Fibroblast of peridontal ligament (primary cell): ENCODE data around the gene NCOR1.

Source experiments
- DNase-seq: peaks from one replicate; pipeline ENCODE4 v3.0.0-alpha.2; 2010; ENCODE audit errors: extremely low read depth

The NCOR1 gene

DNA sequence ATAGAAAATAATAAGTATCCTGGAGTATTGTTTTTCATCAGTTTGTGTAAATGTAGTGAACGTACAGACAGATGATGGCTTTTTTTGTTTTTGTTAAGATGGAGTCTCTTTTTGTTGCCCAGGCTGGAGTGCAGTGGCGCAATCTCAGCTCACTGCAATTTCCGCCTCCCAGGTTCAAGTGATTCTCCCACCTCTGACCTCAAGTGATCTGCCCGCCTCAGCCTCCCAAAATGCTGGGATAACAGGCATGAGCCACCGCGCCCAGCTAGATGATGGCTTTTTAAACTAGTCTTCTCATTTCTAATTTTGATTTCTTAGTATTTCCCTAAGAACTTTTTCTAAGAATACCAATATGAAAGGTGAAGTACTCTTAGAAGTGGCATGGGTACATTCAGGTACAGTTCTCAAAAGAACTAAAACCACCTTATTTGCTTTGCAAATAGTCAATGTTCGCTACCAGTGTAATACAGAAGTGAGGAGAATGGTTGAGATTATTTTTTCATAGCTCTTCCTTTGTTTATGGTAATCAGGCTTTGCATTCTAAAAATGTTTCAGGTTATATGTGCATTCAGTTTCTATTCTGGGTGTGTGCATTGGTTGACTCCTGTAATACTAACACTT, 181.5 kb downstream of the NCOR1 start:
- no peak for DNase-seq

DNA sequence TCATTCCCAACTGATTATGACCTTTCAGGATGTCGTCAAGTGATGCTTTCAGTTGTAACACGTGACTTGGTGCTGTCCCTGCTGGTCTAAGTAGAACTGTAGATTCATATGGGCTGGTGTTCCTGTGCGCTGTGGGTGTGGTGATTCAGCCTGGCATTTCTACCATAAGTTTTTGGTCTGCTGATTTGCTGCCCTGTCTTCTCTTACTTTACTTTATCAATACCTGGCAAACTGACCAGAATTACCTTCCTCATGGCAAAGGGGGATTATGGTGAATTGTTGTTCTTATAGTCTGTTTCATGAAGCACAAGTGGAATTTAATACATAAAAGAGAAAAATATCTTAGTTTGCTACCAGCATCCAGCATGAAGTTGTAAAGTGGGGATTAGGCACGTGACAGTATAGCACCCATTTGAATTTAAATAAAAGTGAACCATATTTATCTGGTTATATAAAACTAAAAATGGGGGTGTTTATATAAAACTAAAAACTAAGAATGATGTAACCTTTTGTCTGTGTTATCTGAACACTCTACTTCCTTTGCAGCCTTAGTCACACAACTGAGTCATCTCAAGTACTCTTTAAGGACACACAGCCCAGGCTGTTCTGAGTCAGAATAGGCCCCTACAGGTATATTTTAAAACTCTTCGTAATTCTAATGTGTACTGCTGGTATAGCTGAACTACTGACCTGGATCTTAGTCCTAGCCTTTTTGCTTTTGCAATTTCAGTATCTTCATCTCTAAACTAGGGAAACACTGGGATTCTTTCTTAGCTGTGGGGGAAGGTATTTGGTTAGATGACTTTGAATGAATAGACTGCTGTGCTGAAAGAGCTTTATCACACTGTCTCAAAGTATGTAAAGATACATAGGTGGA, 187.4 kb downstream of the NCOR1 start:
- peak; percentile 87 for DNase-seq

DNA sequence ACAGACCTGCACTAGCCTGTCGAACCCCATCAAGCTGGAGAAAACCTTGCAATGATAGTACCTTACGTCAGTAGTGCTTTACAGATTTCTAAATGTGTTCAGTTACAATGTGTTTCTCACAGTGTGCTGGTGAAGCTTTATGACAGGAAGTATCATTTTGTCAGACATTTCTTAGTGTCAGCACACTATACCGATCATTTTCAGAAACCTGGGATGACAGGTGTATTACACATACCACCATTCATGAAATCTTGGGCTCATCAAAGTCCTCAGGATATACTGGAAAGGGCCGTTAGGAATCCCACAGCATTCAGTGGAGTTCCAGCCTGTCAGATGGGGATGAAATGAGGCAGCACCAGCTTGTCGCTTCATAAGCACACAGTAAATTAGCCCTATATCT, 188.4 kb downstream of the NCOR1 start:
- DNase-seq = no peak

DNA sequence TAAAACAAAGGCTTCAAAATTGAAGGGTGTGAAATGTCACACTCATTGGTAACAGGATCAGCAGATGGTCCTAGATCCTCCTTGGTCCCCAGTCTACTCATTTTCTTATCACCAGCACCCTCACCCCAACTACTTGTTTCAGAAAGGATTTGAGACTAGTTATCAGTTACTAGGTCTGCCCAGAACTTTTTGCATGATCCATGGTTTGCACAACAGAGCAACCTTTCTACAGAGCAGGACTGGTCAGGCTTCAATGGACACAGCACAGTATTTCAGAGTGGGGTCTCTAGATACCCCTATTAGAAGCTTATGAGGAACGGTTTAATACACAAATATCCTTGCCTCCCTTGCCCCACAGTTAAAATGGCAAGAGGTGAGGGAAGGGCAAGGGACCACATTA, 190.1 kb downstream of the NCOR1 start:
- DNase-seq = no peak

DNA sequence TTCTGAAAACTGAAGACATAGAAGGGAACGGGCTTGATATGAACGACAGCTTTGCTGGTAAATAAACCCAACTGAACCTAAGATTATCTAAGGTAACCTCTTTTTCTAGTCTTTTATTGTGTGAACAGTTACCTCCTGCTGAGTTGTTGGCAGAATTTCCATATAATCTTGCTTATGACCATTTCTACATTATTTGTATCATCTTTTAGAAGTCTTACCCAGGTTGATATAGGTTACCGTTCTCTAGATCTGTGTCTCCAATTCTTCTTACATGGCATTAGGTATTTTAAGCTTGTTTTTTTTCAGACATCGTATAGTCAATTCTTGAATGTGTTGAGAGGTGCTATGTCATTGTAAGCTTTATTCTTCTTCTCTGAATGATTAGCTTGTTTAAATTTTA, 191.5 kb downstream of the NCOR1 start:
- no peak for DNase-seq

DNA sequence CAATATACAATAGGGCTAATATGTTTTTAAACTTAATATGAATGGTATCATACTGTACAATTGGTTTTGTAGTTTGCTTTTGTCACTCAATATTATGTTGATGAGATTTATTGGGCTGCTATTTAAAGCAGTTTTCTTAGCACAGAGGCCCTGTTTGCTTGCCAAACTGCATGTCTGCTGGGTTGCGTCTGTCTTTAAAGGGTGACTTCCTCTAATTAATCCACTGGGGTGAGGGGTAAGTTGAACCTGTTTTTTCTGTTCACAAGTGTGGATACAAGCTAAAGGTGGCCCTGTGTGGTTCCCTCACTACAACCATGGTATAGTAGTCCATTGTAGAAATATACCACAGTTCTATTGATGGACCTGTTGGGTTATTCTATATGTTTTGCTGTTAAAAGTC, 196.0 kb downstream of the NCOR1 start:
- no peak for DNase-seq

DNA sequence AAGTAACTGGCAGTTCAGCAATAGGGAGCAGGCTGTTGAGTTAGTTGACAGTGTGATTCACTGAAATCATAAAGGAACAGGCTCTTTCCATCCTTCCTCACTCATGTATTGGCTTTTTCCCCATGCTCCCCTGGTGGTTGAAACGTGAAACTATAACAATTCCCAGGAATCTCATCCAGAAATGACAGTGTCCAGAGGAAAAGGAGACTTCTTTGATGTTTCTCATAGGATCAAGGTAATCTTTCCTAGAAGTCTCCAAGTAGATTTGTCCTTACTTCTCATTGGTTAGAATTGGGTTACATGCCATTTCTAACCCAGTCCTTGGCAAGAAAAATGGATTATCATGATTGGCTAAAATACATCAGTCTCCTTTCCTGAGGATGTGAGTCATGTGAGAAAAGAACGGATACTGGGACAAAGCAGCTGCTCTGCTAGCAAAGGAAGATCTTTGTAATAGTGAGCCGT, 201.4 kb downstream of the NCOR1 start:
- peak; percentile 77 for DNase-seq

DNA sequence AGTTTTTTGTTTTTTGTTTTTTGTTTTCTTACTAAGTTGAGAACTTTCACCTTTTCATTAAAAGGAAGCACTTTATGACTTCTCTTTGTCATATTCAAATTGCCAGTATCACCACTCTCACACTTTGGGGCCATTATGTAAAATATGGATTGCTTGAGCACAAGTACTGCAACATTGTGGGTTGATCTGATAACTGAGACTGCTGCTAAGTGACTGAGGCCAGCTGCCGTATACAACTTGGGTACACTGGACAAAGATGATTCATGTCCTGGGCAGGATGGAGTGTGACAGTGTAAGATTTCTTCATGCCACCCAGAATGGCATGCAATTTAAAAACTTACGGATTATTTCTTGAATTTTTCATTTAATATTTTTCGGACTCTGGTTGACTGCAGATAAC, 207.9 kb downstream of the NCOR1 start:
- no peak for DNase-seq

DNA sequence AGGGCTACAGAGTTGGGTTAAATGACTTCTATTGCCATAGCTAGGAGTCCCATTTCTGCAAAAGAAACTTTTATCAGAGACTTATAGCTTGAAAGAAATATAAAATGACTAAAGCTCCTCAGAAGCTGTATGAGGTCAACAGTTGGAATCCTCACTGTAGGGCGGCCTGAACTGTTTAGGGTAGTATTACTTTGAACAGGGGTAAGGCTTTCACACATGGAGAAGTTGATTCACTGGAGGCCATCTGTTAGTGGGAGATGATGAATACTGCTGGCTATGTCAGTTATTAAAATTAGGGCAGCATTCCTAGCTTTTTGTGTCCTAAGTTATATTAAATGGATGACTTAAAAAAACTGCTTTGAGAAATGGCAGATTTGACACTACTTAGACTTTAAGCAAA, 209.7 kb downstream of the NCOR1 start:
- no peak for DNase-seq

DNA sequence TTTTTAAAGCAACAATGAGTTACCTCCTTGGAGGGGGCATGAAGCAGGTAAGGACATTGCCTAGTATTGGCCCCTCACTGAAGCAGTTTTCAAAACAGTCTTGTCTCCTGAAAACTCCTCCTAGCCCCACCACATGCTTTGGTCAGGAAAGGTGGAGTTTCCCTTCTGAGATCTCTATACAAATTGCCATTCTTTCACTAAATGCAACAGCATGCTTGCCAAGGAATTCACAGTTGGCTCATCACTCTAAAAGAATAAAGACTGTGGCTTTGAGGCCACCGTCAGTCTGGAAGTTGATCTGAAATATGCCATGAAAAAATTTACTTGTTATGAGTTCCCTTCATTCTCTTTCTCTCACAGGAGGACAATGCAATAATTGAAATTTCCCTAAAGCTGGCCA, 211.5 kb downstream of the NCOR1 start:
- DNase-seq = no peak

DNA sequence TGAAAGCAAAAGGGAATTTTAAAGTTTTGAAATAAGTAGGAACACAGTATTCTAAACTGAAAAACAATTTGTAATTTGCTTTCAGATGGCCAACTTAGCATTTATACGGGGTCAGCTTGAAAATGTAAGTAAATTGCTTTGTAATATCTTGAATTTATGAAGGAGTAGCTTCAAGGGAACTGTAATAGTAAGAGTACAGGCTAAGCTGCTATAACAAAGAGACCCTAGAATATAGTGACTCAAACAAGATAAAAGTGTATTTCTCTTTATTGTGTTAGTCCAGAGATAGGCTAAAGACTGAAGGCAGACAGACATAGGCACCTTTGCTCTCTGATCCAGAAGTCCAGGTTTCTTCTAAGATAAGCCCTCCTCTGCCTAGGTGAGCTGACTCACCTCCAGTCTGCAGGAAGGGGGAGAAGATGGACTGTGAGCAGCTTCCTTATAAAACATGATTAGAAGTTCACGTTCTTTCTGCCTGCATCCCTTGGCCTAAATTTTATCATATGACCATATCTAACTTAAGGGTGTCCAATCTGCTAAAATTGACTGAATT, 212.6 kb downstream of the NCOR1 start:
- DNase-seq = no peak

DNA sequence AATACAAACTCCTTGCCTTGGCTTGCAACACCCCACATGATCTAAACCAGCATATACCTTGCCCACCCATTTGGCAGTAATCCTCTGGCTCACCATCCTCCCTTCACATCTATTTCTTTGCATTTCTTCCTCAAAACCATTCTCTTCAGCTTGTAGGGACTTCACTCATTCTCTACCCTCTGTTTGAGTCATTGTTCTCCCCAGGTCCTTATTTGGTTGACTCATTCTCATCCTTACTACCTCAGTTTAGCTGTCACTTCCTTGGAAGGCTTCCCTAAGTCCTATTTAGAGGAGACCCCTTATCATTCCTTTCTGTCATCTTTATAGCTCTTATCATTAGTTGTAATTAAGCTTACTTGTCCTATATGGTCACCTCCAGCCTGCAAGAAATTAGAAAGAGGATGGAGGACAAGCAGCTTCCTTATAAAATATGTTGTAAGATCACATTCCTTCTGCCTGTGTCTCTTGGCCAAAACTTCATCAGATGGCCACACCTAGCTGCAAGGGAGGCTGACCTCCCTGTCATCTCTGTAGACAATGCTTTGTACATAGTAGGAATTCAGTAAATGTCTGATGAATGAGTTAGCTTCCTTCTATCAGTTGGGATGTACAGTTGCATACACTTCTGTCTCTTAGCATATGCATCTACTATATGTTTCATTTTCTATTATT, 214.0 kb downstream of the NCOR1 start:
- DNase-seq = no peak

DNA sequence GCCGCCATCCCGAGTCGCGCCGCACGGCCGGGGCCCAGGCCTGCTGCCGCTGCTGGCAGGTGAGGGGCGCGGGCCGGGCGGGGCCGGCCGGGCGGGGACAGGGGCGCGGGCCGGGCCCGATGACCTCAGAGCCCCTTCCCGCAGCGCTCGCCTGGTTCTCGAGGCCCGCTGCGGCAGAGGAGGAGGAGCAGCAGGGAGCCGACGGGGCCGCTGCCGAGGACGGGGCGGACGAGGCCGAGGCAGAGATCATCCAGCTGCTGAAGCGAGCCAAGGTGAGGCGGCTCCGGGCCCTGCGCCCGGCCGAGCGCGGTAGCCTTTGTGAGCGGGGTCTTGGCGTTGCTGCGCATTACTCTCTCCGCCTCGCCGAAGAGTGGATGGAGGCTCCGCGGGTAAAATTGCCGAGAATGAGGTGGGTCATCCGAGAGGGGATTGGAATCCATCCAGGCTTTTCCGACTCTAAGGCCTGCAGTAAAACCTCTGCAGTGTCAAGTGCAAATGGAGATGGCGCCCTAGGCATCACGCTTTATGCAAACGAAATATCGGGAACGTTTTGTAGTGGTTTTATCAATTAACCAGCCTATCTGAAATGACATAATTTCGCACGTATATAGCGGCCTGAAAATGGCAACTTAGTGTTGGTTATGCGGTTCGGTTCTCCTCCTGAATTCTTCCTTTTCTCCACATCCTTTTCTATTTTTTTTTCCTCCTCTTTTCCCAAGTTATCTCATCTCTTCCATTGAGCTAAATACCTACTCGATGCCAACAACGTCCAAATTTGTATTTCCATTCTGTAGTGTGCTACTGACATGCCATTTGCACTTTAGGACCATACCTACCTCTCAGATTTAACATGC, 215.1 kb downstream of the NCOR1 start:
- DNase-seq = peak; percentile 40

DNA sequence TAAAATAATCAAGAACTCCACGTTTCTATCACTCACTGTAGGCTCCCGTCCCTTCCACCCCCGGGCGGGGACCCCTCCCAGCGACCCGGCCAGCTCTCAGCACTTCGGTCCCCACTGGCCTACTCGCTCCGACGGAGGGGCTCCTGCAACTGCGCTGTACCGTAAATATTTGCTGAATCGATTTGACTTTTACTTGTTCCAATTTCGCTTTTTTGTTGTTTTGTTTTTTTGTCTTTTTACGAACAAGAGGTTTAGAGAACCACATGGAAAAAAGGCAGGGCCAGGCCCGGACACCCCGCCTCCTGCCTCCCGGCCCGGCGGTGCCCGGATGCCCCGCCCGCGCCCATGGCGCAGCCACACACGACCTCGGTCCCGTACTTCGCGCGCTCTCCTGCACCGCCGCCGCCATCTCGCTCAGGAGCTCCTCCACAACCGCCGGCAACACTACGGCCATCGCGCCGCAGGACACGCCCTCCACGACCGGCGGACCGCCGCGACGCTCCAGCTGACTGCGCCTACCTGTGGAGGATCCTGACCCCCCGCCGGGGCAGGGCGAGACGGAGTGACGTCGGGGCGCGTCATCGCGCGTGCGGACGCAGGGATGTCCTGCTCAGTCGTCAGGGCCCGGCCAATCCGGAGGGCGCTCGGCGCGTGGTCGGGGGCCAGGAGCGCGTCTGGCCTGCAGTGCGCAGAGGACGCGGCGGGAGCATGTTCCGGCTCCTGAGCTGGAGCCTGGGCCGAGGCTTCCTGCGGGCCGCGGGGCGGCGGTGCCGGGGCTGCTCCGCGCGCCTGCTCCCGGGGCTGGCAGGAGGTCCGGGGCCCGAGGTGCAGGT, 216.0 kb downstream of the NCOR1 start, which contains the start of the genes TTC19 and ZSWIM7:
TTC19 (plus strand) TSS at position 684 of the 833 bp plus-strand sequence; CDS start at position 709, 25 bp downstream.
ZSWIM7 (minus strand) TSS at position 564 of the 833 bp plus-strand sequence; CDS start at position 454, 110 bp downstream.
- peak; percentile 88 for DNase-seq

DNA sequence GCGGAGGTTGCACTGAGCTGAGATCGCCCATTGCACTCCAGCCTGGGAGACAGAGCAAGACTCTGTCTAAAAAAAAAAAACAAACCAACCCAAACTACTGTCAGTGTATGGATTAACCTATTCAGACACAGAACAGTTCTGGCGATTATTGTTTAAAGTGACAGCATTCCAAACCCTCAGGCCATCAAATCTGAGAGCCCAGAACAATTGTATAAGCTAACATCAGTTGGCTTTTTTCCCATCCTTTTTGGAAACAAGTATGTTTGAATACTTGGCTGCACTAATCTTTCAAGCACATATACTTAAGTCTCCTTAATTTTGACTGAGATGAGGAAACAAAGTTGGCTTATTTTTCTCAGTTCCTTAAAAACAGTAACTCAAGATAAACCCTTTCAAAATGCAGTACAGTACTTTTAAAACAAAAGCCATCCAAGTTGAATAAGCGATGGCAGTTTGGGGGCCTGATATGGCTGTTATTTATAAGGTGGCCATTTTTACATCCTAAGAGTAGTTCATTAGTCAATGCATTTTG, 217.2 kb downstream of the NCOR1 start:
- DNase-seq = no peak

DNA sequence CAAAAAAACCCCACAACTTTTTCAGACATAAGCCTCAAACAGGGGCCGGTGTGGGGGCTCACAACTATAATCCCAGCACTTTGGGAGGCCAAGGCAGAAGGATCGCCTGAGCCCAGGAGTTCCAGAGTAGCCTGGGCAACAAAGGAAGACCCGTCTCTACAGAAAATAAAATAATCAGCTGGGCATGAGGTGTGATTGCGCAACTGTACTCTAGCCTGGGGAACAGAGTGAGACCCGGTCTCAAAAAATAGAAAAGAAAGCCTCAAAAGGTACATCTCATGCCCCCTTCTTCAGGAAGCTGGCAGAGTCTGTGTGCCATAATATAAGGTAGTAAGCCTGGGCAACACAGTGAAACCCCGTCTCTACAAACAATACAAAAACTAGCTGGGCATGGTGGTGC, 219.0 kb downstream of the NCOR1 start:
- no peak for DNase-seq

DNA sequence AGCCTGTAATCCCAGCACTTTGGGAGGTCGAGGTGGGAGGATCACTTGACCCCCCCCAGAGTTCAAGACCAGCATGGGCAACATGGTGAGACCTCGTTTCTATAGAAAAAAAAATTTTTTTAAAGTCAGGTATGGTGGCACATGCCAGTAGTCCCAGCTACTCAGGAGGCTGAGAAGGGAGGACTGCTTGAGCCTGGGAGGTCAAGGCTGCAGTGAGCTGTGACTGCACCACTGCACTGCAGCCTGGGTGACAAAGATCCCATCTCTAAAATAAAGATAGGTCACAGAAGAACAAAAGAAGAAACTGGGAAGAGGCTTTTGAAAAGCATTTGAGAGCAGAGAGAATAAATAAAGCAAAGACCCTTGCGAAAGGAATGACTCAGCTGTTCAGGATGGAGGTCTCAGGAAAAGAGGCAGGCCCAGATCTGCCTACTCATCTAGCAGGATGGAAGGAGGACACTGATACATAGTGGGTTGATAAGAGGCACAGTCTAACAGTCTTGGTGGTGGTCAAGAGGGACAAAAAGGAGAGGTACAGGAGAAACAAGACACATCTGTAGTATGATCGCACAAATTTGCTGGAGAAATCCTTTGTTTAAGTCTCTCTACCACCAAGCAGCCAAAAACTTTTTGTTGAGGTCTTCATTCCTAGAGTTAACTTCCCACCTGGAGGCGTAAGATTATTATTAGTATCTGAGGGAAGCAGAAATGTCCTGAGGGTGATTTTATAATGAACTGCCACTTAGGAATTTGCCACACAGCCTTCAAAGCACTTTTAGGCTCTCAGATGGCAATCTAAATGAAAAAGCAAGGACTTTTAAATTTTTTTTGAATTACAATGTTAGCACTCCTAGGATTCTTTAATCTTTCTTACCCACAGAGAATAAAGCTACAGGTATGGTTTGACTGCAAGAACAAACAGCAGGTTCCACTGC, 233.4 kb downstream of the NCOR1 start:
- peak; percentile 63 for DNase-seq

DNA sequence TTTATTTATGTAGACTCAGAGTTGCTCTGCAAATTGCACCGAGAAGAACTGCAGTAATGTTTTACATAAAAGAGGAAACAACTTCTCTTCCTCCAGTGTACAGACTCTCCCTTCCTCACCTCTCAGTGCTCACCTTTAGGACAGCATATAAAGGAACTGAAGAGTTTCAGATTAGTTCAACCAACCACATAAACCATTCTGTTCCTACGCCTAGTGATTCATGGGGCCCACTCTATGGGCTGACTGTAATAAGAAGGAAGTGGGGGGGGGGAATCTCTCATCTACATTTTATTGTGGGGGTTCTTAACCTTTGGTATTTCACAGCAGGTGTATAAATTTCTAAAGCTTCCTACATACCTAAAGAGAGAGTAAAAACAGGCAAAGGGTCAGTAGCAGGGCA, 234.1 kb downstream of the NCOR1 start:
- no peak for DNase-seq
